GM18858 (cell line): ENCODE results near the gene LAMB2.

Experiments used
- ATAC-seq: cut with Tn5 transposase; IDR thresholded peaks from one replicate; pipeline ENCODE4 v1.9.1; 2021; ENCODE audit not compliant: unreplicated experiment

The LAMB2 gene

DNA sequence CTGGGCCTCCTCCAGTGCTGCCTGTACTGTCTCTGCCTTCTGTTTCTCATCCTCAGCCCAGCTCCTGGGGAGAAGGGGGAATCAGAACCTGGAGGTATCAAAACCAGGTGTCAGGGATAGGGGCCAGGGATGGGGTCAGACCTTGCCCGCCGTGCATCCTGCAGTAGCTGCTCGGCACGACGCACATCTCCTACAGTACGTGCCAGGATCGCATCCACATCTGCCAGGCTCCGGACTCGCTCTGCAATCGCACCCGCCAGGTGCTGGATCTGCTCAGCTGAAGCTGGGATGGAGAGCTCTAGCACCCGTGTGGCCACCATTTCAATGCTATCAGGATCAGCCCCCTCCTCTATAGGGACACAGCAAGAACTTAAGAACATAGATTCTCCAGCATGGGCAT is 10.8 kb downstream of the LAMB2 start:
- ATAC-seq: no peak

DNA sequence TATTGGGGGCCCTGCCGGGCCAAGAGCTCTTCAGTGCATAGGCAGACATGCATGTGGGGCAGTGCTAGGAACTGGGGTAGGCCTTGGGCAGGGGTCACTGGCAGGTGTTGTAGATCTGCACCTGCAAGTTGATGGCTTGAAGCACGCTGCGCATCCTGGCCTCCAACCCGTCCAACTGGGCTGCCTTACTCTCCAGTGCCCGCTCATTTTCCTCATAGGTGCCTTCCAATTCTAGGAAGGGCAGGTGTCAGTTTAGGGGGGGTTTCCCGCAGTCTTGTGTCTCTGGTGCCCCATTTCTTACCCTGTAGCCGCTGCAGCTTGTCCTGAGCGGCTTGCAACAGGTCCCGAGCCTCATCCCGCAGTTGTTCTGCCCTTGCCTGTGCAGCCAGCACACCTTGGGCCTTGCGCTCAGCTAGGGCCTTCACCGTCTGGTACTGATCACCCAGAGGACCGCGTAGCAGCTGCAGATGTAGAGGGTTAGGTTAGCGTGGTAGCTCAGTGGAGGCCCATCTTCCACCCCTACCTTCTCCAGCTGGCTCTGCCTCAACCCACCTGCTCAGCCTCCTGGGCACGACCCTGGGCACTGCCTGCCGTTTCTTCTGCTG is 11.6 kb downstream of the LAMB2 start:
- no peak for ATAC-seq

DNA sequence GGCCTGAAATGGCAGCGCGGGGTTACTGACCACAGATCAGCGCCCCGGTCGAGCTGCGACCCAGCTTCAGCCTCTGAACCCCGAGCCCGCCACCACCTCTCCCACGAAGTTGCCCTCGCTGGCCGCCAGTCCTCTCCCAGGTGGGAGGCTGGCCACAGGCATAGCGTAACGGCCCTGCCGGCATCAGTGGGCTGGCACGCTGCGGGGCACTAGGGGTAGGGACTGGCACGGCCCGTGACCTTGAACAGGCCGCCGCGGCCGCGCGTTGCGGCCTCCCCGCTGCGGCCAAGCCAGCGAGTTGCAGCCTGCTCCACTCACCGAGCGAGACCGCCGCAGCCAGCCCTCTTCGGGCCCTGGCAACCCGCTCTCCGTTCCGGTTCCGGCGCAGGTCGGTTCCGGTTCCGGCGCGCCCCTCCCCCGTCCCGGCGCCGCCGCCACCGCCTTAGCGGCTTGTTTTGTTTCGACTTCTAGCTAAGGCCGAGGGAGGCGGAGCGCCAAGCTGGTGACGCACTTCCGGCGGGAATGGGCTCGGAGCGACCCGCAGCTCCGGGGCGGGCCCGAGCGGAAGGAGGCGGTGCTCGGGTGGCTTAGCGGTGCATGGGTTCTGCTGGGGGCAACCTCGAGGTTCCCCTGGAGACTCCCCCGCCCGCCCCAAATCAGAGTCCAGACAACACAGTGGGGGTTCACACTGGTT is 12.3 kb downstream of the LAMB2 start, which contains the start of gene USP19:
Gene USP19 (minus strand): TSS at position 386 of the 694 bp plus-strand sequence. CDS start 1,678 bp downstream, outside the sequence.
- peak; percentile 79 for ATAC-seq

DNA sequence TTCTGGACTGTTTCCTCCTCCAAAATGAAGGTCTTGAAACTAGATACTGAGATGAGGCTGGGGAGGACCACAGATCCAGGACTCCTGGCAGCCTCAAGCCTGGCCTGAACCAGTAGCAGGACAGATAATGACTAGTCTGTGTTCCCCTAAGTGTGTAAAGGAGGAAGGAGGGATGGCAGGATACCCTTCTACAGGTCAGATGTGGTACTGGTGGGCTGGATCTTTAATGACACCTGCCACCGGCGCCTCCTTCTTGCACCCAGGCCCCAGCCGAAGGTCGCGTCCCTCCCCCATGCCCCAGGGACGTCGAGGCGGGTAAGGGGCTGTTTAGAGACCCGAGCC is 12.8 kb downstream of the LAMB2 start:
- ATAC-seq: no peak

DNA sequence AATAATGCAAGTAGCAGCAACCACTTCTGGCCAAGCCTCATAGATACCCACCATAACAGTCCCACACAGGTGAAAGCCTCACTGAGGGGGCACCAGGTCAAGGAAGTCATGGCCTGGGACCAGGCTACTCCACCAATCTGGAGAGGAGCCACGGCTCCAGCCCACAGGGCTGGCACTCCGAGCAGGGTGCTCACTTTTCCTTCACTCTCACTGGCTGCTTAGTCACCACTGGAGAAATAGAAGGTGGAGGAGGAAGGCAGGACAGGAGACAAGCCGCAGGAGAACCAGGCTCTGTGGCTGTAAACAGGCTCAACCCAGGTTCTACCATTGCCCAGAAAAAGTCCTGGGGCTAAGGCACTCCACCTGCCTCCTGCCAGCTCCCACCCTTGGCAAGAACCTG is 13.4 kb downstream of the LAMB2 start:
- ATAC-seq: no peak

DNA sequence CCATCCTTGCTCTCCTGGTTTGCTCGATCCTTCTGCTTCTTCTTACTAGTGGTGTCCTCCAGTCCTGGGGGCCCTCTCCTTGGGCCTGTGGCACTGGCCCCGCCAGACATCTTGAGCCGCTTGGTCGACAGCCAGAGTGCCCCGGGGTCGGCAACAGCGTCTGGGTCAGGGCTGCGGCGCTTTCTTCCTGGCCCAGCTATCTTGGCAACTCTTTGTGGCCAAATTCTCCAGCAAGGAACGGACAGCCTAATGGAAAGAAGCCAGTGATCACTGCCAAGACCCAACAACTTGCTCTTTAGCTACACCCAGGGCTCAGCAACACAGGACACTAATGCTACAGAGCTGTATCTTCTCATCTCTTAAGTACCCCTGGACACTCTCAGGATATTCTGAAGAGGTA is 13.8 kb downstream of the LAMB2 start:
- ATAC-seq: no peak

DNA sequence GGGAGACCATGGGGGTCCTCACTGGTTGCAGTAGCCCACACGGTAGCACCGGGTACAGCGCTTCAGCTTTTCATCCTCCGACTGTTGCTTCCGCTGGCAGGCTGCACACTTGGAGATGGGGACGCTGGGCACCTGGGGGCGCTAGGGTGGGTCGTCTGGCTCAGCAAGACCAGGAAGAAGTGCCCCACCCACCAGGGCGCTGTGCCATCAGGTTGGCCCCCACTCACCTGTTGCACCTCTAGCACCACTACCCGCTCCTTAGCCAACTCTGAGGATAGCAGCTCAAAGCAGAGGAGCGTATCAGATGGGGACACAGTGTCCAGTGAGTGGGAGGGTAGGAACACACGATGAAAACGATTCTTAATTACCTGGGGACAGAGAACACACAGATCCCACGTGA is 20.6 kb downstream of the LAMB2 start:
- ATAC-seq: no peak

DNA sequence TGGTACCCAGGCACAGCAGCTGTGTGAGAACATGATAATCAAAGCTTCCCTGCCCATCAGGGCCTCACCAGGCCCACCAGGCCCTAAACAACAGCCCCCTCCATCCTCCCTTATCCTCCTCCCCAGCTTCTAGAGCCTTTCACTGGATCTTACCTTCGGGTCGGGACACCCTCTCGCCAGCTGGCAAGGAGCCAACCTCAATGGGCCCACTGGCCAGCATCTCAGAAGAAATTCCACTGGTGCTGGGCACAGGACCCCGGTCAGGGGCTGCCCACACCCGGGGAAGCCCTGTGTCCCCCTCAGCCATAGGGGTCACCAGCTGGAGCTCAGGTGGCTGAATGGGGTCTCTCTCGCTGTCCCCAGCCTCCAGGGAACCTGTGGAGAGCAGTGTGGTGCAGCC is 21.5 kb downstream of the LAMB2 start:
- ATAC-seq: no peak

DNA sequence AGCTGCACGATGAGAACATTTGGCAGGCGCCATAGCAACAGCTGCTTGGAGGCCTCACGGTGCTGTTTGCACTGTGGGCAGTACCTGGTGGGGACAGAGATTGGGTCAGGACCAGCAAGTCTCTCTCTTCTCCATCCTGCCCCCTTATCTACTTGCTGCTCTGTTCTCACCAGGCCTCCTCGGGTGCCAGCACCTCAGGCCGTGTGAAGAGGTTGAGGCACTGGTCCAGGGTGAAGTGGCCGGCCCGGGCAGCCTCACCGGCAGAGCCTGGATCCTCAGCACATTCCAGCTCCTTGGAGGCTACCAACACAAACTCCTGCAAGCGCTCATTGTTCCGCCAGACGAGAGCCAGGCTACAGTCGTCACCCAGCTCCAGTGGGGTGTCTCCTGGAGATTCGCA is 22.1 kb downstream of the LAMB2 start:
- no peak for ATAC-seq

DNA sequence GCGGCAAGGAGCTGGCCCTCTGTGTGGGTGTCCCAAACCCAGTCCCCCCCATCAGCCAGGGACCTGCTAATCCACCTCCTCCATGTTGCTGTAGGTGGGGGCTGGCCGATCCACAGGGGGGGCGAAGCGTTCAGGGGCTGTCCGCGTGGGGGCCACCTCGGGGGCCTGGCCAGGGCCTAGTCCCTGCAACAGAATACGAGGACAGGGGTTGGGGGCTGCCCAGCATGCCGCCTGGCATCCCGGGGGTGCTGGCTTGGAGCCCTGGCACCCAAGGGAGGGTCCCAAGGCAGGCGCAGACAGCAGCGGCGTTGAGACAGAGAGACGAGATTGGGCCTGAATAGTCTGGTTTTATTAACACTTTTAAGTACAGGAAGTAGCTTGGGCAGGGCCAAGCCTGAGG is 24.5 kb downstream of the LAMB2 start:
- ATAC-seq: no peak

DNA sequence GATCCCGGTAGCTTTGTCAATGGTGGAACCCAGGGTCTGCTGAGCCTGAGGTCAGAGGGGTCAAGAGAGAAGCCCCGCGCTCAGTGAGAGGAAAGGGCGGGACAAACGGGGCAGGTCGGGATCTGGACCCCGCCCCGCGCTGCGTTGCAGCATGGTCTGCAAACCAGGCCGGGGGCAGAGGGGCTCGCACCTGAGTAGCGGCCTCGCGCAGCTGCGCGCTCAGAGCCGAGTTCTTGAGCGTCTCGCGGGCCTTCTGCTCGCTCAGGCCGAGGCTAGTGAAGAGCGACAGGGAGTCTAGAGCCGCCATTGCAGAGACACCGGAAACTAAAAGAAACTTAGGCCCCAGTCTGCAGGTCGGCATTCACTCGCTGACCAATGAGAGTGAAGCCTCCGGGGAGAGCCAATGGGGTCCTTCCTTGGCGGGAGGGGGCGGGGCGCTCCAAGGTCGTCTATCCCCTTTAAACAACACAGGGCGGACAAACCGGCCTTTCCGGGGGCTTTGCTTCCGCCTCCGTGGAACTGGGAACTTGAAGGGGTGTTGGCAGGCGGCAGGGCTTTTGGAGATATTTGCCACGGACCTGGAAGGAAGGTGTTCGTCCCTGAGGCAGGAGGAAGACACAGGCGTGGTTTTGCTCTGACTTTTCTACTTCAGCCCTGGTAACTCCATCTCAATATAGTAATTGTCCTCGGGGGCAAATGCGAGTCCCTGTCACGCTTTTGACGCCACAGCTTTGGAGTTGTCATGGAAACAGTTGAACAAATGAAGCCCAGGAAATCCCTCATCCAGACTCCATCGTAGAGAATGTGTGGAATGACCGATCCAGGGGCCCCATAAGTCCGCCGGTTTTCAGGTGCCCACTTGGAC is 28.2 kb downstream of the LAMB2 start, which contains the start of gene QARS1:
Gene QARS1 (minus strand): TSS at position 331 of the 865 bp plus-strand sequence. CDS start 24 bp downstream, at position 307.
- ATAC-seq: peak; percentile 65

DNA sequence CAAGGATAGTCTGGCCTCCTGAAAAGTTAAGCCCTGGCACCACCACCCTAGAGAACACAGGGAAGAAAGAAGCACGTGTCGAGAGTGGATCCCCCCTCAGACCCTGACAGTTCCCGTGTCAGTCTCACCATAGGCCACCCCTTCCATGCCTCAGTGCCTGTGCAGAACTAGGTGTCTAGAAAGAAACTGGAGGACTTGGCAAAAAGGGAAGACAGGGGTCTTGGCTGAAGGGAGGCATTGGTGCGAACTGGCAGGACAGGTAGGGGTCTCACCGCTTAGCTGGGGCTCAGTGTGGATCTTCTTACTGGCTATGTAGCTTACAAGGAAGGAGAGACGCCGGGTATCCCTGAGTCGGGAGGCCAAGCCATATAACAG is 28.8 kb downstream of the LAMB2 start:
- no peak for ATAC-seq

DNA sequence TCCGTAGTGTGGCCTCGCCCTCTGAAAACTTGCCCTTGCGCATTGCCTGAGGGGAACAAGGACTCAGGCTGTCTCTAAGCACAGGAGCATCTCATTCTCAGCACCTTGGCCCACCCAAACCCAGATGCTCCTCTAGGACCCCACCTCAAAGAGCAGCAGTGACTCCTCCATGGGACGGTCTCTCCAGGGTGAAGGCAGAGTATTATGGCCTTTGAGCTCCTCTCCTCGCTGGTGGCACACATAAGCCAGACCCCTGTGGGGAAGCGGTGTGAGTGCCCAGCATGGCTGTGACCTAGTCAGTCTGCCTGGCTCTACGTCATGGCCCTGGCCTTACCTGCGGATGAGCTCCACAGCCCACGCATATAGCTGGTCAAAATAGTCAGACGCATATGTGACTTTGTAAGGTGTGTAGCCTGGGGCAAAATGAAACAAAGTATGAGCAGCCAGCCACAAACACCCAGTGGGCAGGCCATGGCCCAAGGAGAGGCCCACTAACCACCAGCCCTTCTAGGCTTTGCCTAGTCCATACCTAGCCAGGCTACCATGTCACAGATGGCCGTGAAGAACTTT is 32.7 kb downstream of the LAMB2 start:
- ATAC-seq: no peak

DNA sequence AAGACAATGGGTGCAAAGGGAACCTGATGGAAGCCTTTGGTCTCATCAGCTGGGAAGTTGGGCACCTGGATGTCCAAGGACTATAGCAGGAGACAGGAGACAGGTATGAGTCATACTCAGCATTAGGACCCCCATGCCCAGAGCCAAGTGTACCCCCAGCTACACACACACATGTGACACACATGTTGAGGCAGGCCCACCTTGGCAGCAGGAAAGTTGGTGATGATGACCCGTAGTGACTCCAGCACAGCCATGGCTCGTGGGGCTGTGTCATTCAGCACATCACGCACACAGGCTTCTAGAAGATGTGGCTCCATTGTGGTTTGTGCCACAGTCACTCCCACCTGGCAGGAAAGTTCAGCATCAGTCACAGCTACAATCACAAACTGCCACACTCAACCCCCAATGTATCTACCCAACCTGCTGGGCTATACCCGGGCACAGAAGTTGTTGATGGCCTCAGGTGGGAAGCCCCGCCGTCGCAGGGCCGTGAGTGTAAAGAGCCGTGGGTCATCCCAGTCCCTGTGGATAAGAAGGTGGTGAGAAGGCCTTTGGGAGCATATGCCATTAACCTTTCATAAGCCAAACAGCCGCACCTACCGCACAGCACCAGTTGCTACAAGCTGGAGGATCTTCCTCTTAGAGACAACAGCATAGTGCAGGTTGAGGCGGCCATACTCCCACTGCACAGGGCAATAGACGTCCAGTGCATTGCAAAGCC is 33.8 kb downstream of the LAMB2 start:
- no peak for ATAC-seq

DNA sequence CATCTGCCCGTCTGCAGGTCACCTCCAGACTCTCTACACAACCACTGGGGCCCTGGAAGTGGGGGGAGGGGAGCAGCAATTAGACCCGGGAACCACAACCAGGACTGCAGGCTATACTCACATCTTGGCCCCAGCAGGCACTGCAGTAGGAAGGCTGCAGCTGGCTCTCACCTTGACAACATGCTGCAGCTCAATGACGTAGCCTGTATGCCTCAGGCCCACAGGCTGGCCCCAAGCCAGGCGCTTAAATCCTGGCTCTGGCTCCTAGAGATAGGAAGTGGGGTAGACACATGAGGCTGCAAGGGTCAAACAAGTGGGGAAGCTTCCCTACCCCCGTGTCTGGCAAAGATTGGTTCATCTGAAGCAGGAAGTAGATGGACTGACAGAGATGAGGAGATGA is 34.4 kb downstream of the LAMB2 start:
- no peak for ATAC-seq

DNA sequence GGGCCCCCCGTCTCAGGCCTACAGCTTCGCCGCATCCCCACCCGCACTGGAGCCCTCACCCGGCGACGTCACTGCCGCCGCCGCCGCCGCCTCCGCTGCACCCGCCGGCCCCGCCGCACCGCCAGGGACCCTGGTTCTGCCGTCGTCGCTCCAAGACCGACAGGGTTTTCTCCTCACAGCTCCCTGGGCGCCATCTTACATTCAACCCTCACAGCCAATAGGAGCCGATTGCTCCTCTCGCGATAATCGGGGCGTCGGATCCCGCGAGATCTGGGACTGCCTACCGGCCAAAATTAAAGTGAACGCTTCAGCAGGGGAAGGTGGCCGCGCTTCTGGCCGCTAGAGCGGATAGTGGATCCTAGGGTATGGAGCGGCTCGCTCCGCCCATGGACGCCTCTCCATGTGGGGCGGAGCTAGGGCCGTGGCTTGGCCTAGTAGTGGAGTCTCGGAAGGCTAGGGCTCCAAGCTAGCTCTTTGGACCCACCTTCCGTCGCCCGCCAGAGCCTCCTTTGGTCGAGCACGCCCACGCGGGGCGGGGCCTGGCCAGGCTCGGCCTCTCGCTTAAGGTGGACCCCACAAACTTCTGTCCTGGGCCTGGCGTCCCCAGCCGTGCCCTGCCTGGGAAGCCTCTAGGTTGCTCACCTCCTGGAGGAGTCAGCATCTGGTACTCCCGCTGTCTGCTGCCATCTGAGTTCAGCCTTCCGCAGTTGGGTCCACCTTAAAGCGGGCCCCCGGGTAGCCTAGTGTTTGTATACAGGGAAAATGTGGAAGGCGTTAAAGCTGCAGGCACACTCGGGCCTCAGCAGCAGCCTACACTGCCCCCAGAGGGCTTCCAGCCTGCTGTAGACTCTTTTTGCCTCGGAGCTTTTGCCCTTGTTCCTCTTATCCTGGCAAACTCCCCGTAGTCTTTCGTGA is 38.7 kb downstream of the LAMB2 start, which contains the start of gene QRICH1:
Gene QRICH1 (minus strand): TSS at position 219 of the 915 bp plus-strand sequence. CDS start 17,054 bp downstream, outside the sequence.
- peak; percentile 61 for ATAC-seq

DNA sequence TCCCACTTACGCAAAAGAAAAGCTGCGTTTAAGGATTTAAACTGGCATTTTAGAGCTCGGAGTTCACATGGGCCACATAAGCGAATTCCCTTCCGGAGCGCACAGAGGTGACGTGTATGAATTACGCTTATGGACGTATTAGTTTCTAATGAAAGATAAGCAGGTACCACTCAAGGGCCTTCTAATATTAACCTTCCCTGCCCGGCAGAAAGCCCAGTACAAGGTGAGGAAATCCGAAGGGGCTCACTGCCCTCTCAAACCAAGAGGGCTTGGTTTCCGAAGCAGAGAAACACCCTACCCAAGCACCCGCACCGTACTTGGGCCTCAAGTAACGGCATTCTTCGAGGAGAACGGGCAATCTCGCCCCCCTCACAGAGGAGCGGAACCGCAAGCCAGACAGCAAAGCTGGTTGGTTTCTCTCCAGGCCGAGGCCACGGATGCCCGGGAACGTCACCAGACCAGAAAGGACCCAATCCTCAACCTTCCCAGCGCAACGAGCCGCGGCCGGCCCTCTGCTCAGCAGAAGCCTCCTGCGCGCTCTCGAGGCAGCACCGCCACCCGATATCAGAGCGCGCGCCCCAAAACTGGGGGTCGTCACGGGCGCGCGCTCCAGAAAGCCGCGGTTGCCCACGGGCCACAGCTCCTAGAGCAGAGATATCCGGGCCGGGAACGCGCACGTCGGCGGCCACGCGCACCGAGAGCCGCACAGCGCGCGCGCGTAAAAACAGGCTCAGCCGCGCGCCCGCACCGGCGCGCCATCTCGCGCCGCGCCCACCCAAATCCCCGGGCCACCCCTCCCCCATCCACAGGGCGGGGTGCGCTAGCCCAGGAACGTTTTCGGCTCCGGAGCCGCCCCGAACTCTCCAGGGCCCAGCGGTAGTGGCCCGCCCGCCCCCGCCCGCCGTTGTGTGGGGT is 39.7 kb downstream of the LAMB2 start:
- ATAC-seq: peak; percentile 18

DNA sequence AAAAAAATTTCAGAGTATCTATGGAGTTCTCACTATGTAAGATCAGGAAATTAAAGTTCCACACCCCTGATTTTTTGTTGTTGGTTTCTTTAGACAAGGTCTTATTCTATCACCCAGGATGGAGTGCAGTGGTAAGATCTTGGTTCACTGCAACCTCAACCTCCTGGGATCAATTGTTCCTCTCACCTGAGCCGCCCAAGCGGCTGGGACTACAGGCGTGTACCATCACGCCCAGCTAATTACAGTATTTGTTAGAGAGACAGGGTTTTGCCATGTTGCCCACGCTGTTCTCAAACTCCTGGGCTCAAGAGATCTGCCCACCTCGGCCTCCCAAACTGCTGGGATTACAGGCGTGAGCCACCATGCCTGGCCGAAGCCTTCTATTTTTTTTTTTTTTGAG is 51.4 kb downstream of the LAMB2 start:
- ATAC-seq: no peak

DNA sequence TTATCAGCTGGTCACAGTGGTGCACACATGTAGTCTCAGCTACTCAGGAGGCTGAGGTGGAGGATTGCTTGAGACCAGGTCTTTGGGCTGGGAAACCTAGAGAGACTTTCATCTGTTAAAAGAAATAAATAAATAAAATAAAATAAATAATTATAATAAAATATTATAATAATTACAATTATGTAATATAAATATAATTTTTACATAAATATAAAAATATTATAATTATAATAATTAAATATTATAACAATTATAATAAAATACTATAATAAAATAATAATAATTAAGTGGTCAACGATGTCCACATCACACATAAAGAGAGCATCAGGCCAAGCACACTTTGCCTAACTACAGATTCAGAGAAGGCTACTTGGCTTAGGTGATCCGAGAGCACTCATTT is 53.6 kb downstream of the LAMB2 start:
- ATAC-seq: no peak
